GM12878 (cell line): ENCODE data around the gene ZNF124. TPM values are rescaled to one million over a fixed set of nuclear protein-coding genes. Genes with fewer than 3 reads are reported as not detected.

ENCODE experiments used
- BHLHE40 ChIP-seq, 2 experiments: fragments of 450-650 bp in 1 of 2; IDR thresholded peaks; 2 replicates each; pipeline ENCODE4 v1.6.1; 2011 to 2017; ENCODE audit warnings: low read depth in 2 of 2, borderline replicate concordance in 1 of 2, improper control_type of control experiment in 1 of 2, low read length in 1 of 2, mild to moderate bottlenecking in 1 of 2
- CTCF ChIP-seq, 3 experiments: IDR thresholded peaks in 2 of 3; conservative IDR thresholded peaks in 1 of 3; 2 replicates each; pipeline ENCODE4 v1.5.1; 2011; ENCODE audit warnings: low read depth in 3 of 3, low read length in 3 of 3, mild to moderate bottlenecking in 3 of 3, control low read depth in 2 of 3, moderate library complexity in 2 of 3, inconsistent platforms in 1 of 3, mixed read lengths in 1 of 3; ENCODE audit not compliant: control insufficient read depth in 2 of 3, insufficient read depth in 1 of 3; ENCODE audit errors: extremely low read depth in 1 of 3
- EGR1 ChIP-seq, 2 experiments: IDR thresholded peaks; 1 replicate in 1 of 2; 2 replicates in 1 of 2; pipeline ENCODE4 v1.6.1; 2011 to 2012; ENCODE audit warnings: low read depth in 2 of 2, low read length in 2 of 2, borderline replicate concordance in 1 of 2, mild to moderate bottlenecking in 1 of 2, moderate library complexity in 1 of 2
- IRF3 ChIP-seq: fragments of 450-650 bp; IDR thresholded peaks from 2 replicates; pipeline ENCODE4 v1.6.1; 2014; ENCODE audit warnings: mild to moderate bottlenecking
- JUNB ChIP-seq: IDR thresholded peaks from 2 replicates; pipeline ENCODE4 v1.6.1; 2016; ENCODE audit warnings: antibody characterized with exemption, mild to moderate bottlenecking
- MTA3 ChIP-seq: IDR thresholded peaks from 2 replicates; pipeline ENCODE4 v1.6.1; 2012; ENCODE audit warnings: low read length, inconsistent platforms, borderline replicate concordance
- MYC ChIP-seq: IDR thresholded peaks from 2 replicates; pipeline ENCODE4 v1.6.1; 2011; ENCODE audit warnings: mild to moderate bottlenecking, low read length, moderate library complexity, inconsistent platforms; ENCODE audit not compliant: insufficient read depth, insufficient replicate concordance, insufficient read length, severe bottlenecking
- NFXL1 ChIP-seq: fragments of 450-650 bp; IDR thresholded peaks from 2 replicates; pipeline ENCODE4 v1.6.1; 2017; ENCODE audit warnings: antibody characterized with exemption, mild to moderate bottlenecking, borderline replicate concordance
- NR2C1 ChIP-seq: fragments of 450-650 bp; IDR thresholded peaks from 2 replicates; pipeline ENCODE4 v1.6.1; 2017; ENCODE audit warnings: antibody characterized with exemption, mild to moderate bottlenecking, moderate library complexity
- POU2F2 ChIP-seq: IDR thresholded peaks from 3 replicates; pipeline ENCODE4 v1.6.1; 2011; ENCODE audit warnings: low read depth, mild to moderate bottlenecking, low read length, borderline replicate concordance
- RAD51 ChIP-seq: fragments of 450-650 bp; IDR thresholded peaks from 2 replicates; pipeline ENCODE4 v1.6.1; 2016; ENCODE audit warnings: moderate library complexity, mild to moderate bottlenecking, inconsistent platforms
- SIX5 ChIP-seq: IDR thresholded peaks from 2 replicates; pipeline ENCODE4 v1.6.1; 2011; ENCODE audit warnings: mild to moderate bottlenecking, low read depth, low read length, moderate library complexity; ENCODE audit not compliant: severe bottlenecking
- SMAD5 ChIP-seq: IDR thresholded peaks from 2 replicates; pipeline ENCODE4 v1.6.1; 2016; ENCODE audit warnings: antibody characterized with exemption, low read depth
- TBL1XR1 ChIP-seq: IDR thresholded peaks from 2 replicates; pipeline ENCODE4 v1.6.1; 2012; ENCODE audit warnings: low read depth, low read length, improper control_type of control experiment
- TCF12 ChIP-seq: IDR thresholded peaks from 2 replicates; pipeline ENCODE4 v1.6.1; 2011; ENCODE audit warnings: low read depth, mild to moderate bottlenecking, low read length
- ZBED1 ChIP-seq: IDR thresholded peaks from 2 replicates; pipeline ENCODE4 v1.6.1; 2016; ENCODE audit warnings: borderline replicate concordance
- ZBTB11 ChIP-seq: fragments of 450-650 bp; formaldehyde crosslinking; IDR thresholded peaks from 2 replicates; pipeline ENCODE4 v1.5.0; 2022; ENCODE audit warnings: mild to moderate bottlenecking, missing genetic modification characterization
- ZNF274 ChIP-seq: IDR thresholded peaks from one replicate; pipeline ENCODE4 v1.8.0; 2011; ENCODE audit not compliant: insufficient read length, insufficient read depth
- ZNF384 ChIP-seq: IDR thresholded peaks from 2 replicates; pipeline ENCODE4 v1.6.1; 2012; ENCODE audit warnings: low read depth, mild to moderate bottlenecking, low read length, improper control_type of control experiment, borderline replicate concordance
- ZNF687 ChIP-seq: fragments of 450-650 bp; IDR thresholded peaks from 2 replicates; pipeline ENCODE4 v1.6.1; 2017; ENCODE audit warnings: mild to moderate bottlenecking, moderate library complexity
- polyA plus RNA-seq, 11 experiments: library from polyadenylated mRNA; depleted of rRNA in 4 of 11; unstranded in 6 of 11; stranded (reverse) in 5 of 11; fragments of >200 nt; fragmentation: Nextera tagmentation in 4 of 11; fragmentation: Illumina TruSeq in 1 of 11; extraction: Ambion mirVana in 4 of 11; extraction: Trizol in 1 of 11; gene quantifications; 1 replicate in 1 of 11; 2 replicates in 10 of 11; pipeline versions ENCODE4 v1.2.1 to v1.2.3, GENCODE V29; 2011 to 2016; ENCODE audit warnings: inconsistent platforms in 2 of 11, missing spikeins in 2 of 11, low read depth in 1 of 11
- total RNA-seq, 4 experiments: library from RNA; depleted of rRNA in 3 of 4; stranded (reverse); fragments of >200 nt in 3 of 4; fragmentation: Illumina TruSeq in 1 of 4; extraction: Trizol in 1 of 4; gene quantifications; 2 replicates each; pipeline versions ENCODE4 v1.2.1 to v1.2.3, GENCODE V29; 2013 to 2021

ZNF124 gene
- total and polyA plus RNA-seq, 10 of the 15 experiments (the other 5 are each of a cell fraction or from before 2014, with no cell fraction given) = 6.8 to 37.5 (median 12.5) TPM

- TF ChIP-seq JUNB = no peak; the same call in 1 of the 2 replicates
- no peak for TF ChIP-seq ZNF384
- TF ChIP-seq IRF3 = no peak
- TF ChIP-seq ZBED1 = no peak
- TF ChIP-seq ZNF687 = 0 out of 2 replicates have a peak, but pooled peaks have one; percentile 24
- TF ChIP-seq BHLHE40 (IDR thresholded peaks at IDR 0.05; ENCODE audit: borderline replicate concordance in 1 of 2, low read depth in 2 of 2, low read length in 1 of 2) = peak; percentile 67 to 78; a peak in 3 of 4 replicates
- TF ChIP-seq ZNF274 = no peak
- no peak for TF ChIP-seq CTCF (IDR thresholded peaks at IDR 0.05 in 2 of 3, conservative IDR thresholded peaks at IDR 0.05 in 1 of 3; ENCODE audit: control insufficient read depth in 2 of 3, extremely low read depth in 1 of 3, insufficient read depth in 1 of 3, low read depth in 3 of 3, low read length in 3 of 3)
- no peak for TF ChIP-seq MYC
- TF ChIP-seq NFXL1 = no peak
- no peak; the same call in 1 of the 2 replicates for TF ChIP-seq MTA3
- TF ChIP-seq NR2C1 = no peak
- TF ChIP-seq TBL1XR1 = 0 out of 2 replicates have a peak, but pooled peaks have one; percentile 70
- peak; percentile 99 for TF ChIP-seq TCF12
- 0 out of 3 replicates have a peak, but pooled peaks of 1 of the 2 experiments have one; percentile 46 for TF ChIP-seq EGR1 (IDR thresholded peaks at IDR 0.05; ENCODE audit: borderline replicate concordance in 1 of 2, low read depth in 2 of 2, low read length in 2 of 2)
- peak; percentile 49; the same call in 1 of the 2 replicates for TF ChIP-seq RAD51
- no peak for TF ChIP-seq ZBTB11
- TF ChIP-seq POU2F2 = peak; percentile 39; the same call in 1 of the 3 replicates
- TF ChIP-seq SIX5 = no peak
- no peak for TF ChIP-seq SMAD5
Measured at GRCh38 chr1:247212012-247212411, 40.2 kb upstream of the ZNF124 start (continued).
